DLD1 (cell line): ENCODE data around the gene LDB3.

ENCODE experiments used
- in situ Hi-C: cut with HindIII; loops from 2 replicates; pipeline ENCODE4 v1.10.0; 2017; ENCODE audit warnings: low sequenced_read_pairs

The LDB3 gene

DNA sequence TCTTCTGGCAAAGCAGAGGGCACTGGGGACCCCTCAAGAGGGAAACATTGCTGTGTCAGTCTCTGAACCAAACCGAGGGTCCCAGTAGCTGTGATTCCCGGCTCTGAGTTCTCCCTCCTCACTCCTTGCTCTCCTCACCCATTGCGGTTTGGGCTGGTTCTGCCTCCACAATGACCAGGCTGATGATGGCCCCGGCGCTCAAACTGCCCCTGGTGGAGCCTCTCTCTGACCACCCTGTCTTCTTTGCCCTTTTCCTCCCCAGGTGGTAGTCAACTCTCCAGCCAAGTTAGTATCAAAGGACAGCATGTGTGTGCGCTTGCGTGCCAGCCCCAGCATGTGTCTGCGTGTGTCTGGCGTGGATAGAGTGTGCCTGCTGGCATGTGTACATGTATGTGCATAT, 17.1 kb downstream of the LDB3 start:
- in situ Hi-C loops, result no loop called here

DNA sequence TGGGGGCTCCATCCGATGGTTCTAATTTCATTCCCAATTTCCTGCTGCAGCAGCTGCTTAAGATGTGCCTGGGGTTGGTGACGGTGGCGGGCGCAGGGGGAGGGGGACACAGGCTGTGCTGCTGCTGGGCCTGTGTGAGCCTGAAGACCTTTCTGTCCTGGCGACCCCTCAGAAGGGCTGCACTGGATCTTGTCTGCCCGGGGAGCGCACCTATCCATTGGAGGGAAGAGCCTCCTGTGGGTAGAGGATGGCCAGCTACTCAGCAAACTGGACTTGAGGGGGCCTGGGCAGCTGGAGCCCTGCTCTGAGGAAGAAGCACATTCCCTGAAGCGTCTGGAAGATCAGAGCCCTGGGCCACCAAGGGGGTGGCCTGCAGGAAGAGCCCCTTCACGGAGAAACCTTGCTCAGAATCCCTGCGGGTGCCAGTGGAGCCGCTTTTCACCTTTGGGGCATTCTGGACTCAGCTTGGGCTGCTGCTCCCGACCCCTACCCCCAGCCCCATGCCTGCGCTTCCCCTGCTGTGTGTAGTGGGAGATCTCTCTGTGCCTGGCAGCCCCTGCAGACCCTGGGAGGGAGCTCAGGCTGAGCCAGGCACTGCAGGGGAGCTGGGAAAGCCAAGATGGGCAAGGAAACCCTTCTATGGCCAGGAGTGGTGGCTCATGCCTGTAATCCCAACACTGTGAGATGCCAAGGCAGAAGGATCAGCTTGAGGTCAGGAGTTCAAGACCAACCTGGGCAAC, 17.8 kb downstream of the LDB3 start:
- in situ Hi-C loops, result no loop called here

DNA sequence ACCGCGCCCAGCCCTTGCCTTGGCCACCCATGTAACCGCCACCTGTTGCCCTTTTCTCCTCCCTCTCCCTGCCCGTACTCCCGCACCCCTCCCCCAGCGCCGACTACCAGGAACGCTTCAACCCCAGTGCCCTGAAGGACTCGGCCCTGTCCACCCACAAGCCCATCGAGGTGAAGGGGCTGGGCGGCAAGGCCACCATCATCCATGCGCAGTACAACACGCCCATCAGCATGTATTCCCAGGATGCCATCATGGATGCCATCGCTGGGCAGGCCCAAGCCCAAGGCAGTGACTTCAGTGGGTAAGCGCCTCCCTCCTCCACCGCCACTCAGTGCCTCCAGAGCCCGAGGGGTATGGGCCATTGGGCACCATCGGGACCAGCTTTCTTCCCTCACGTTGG, 18.7 kb downstream of the LDB3 start:
- in situ Hi-C loops, result no loop called here

DNA sequence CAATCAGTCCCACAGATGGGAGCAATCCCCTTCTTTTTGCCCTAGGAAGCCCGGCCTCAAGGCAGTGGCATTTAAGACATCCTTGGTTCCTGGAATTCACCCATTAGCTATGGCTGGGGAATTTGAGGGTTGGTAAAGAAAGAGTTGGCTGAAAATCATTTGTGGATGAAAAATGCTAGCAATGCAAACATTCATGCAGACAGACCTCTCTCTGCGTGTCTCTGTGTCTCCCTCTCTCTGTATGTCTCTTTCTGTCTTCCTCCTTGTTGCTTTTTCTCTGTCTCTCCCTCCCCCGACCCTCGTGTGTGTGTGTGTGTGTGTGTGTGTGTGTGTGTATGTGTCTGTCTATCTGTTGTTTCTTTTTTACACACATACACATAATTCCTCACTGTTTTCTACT, 19.4 kb downstream of the LDB3 start:
- in situ Hi-C loops, result no loop called here

- in situ Hi-C loops, result no loop called here
Measured at GRCh38 chr10:86688398-86688921, 20.1 kb downstream of the LDB3 start.

DNA sequence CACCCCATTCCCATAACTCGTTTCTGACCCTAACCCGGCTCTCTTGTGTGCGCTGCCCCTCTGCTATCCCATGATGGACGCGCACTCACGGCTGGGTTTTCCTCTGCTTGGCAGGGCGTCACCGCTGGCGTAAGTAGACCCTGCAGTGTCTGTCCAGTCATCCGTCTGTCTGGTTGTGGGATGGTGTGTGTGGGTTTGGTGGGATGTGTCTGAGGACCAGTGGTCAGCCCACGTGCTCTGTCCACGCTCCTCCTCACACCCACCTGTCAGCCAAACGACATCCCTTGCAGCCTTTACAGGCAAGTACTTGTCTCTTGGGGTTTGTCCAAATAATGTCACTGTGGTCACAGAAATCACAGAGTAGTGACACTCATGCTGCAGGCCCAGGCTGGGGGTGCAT, 20.8 kb downstream of the LDB3 start:
- in situ Hi-C loops, result no loop called here

DNA sequence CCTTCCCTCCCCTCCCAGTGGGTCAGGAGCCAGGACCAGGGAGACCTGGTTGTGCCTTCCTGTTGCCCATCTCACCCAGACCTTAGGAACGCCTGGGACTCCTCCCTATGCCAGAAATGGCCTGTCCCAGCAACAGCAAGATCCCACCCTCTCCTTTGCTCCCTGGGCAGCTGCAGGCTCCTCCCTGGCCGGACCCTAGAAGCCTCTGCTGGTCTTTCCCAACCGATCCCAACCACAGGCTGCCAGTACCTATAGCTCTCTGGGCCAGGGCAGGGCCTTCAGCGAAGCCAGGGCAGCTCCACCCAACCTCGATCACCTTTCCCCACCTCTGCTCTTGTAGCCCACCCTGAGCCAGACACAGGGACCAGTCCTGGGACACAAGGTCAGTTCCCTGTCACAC, 21.9 kb downstream of the LDB3 start:
- in situ Hi-C loops, result no loop called here

DNA sequence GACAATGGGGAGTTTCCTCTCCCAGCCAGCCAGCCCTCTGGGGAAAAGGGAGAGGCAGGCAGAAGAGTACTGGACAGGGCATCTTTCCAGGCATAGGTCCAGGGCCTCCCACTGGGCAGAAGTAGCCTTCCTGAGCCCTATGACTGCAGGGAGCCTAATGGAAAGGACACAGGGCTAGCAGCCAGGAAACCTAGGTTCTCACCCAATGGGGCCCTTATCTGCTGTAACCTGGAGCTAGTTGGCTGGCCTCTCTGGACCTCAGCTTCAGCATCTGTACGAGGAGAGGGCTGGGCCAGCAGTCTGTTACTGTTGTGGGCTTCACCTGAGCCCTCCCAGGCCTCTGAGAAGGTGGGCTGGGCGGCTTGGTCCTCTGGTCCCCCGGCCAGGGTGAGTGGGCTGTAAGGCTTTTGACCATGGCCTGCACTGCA, 22.4 kb downstream of the LDB3 start:
- in situ Hi-C loops, result no loop called here

DNA sequence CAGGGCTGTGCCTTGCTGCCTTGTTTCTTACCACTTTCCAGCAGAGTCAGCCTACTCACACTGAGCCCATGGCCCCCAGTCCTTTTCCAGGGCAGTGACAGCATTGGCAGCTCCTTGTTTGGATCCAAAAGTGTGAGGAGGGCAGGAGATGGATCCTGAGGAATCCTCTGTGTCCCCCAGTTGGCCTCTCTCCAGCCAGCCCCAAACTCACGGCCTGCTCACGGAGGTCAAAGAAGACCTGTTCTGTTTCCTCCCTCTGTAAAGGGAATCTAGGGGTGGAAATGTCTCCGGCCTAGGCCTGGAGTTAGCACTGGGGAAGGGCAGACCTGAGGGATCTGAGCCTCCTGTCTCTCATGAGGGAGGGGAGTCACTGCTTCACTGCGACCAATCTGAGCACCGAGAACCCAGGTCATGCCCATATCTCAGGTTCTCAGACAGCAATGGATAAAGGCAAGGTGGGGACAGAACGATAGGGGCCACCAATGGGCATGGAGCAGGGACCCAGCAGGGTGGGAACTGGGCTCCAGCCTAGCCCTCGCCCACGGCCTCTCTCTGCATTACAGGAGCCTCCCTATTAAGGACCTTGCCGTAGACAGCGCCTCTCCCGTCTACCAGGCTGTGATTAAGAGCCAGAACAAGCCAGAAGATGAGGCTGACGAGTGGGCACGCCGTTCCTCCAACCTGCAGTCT, 23.2 kb downstream of the LDB3 start:
- in situ Hi-C loops, result no loop called here

GRCh38 chr10:86692023-86692514, 23.8 kb downstream of the LDB3 start:
- in situ Hi-C loops, result no loop called here

DNA sequence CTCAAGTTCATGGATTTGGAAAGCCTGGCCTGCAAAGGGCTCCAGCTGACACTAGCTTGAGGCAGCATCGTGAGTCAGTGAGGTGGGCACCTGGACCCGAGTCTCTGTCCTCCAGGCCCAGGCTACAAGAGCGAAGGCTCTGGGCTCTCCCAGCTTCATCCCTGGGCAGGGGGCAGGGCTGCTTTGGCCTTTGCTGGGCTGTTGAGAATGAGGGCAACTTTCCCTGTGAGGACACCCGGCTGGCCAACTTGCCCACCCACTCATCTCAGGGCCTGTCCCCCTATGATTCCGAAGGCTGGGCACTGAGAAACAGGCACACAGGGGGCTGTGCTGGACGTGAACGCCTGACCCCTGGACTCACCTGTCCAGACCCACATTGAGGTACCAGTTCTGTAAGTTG, 24.4 kb downstream of the LDB3 start:
- in situ Hi-C loops, result no loop called here

- in situ Hi-C loops, result no loop called here
Measured at GRCh38 chr10:86693275-86693674, 25.0 kb downstream of the LDB3 start.

DNA sequence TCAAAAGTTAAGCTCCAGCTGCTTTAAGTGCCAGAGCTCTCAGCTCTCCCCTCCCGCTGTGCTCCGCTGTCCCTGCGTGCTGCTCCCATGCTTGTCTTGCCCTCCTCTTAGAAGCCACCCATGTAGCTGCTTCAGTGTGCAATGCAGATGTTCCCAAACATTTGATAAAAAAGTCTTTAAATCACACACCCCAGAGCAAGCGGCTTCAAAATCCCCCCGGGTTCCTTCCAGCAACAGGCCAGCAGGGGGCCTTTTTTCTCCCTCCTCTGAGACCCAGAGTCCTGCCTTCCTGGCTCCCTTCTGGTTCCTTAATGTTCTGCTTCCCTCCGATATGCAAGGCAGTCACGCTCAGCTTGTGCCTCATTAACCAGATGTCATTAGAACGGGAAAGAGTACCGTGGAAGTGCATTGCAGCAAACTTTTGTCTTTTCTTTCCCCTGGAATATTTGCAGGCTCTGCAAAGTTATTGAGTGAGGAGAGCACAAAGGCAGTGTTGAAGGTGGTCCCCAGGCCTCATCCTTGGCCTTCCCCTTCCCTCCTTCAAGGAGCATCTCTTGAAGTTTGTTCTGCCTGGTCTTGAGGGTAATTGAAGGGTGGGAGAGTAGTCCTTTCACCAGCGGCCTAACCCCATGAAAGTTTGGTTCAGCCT, 25.5 kb downstream of the LDB3 start:
- in situ Hi-C loops, result no loop called here

DNA sequence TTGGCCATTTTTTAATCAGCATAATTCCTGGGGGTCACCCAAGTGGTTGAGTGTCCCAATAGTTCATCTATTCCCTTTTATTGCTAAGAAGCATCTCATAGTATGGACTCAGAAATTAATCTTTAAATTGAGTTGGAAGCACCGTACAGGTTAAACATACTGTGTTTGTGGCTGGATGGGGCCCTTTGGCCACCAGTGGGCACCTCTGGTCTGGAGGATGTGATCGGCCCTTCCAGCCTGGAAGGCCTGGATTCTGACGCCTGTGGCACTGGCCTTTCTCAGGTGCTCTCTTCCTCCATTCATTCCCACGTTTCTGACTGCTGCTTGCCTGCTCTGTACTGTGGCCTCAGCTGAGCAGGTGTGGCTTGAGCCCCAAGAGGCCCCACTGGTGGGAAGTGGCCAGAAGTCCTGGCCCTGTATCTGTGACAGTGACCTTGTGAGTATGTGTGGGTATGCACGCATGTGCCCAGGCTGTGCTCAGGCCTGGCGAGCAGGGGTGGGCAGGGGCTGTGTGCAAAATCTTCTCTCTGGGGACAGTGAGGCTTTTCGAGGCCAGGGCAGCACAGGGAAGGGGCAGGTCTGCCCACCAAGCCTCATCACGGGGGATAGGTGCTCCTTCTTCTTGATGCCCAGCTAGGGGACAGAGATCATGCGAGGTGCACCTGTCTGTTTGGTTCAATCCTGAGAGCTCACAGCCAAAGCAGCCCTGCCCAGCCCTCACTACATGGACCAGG, 30.1 kb downstream of the LDB3 start:
- in situ Hi-C loops, result no loop called here

- in situ Hi-C loops, result no loop called here
Measured at GRCh38 chr10:86699125-86699524, 30.8 kb downstream of the LDB3 start.

- in situ Hi-C loops, result no loop called here
Measured at GRCh38 chr10:86699541-86699940, 31.2 kb downstream of the LDB3 start.

DNA sequence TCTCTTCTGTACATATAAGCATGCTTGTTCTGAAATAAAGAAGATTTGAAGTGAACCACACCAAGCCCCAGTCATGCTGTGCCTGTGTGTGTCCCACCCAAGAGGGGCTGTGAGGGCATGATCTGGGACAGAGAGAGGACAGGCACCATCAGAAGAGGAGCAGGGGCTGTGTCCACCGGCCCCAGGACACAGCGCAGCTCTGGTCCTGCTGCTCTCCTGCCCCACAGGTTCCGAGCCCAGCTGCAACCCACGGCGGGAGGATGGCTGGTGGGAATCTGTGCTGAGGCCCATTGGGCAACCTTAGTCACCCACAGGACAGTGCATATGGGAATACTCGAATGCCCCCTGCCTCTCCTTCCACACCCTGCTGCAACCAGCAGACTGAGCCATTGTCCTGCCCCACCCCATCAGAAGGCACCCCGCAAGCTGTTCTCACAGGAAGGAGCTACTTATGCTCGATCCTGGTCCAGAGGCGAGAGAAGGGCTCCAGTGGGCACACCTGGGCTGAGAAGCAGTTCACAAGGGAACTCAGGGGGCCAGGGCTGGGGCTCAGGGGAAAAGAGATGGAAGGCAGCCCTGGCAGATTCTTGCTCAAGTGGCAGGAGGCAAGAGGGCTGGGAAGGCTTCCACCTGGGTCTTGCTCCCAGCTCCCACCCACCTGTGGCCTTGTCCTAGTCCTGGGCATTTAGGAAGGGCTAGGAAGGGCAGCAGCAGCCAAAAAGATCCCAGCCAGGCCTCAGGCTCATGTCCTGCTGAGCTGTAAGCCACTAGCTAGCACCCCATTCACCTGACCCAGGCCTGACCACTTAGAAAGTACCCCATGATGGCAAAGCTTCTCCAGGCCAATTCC, 31.9 kb downstream of the LDB3 start:
- in situ Hi-C loops, result no loop called here

- in situ Hi-C loops, result no loop called here
Measured at GRCh38 chr10:86700851-86701617, 32.7 kb downstream of the LDB3 start.

- in situ Hi-C loops, result no loop called here
Measured at GRCh38 chr10:86703176-86703575, 34.9 kb downstream of the LDB3 start.
